ENCODE data around the gene CAMK2N1.

Gene CAMK2N1

DNA sequence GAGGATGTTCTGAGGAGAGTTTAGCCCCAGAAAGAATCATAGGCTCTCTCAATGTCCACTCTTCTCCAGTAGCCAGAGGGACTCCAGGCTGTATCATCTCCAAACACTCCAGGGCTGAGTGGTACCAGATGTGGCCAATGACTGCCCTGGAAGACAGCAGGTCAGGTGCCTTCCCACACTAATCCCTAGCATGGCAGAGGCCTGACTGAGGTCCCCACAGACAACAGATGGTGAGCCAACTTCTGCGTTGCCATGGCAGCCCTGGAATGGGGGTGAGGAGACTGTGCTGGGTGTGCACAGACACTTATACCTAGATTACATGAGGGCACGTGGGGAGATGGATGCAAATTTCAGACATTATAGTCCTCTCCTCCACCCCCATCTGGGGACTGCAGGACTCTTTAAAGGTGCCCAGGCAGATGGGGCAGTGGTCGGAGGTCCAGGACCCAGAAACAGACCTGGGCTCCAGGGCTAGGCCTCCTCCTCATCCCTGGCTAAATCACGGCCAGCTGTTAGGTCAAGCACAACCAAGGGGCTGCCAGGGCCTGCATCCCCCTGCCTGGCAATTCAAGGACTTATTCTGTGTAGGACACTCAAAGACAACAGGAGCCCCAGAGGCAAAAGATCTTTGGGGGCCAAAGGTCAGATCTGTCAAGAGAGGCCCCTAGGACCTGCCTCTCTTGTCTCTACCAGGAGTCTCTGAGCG, 42.9 kb downstream of the CAMK2N1 start:
- no peak for DNase-seq

DNA sequence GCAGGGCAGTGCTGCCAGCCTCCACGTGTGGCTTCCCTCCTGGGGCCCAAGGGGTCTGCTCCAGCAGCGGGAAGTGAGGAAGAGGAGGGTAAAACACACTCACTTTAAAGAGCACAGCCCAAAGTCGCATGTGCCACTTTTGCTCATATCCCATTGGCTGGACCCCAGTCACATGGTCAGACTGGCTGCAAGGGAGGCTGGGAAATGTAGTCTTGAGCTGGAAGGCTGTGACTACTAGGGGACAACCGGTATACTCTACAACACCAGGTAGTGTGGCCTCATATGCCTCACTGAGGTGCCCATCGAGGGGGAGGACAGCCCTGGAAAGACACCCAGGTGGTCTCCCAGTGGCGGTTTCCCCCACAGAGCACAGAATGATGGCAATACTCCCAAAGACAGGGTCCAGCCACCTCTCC, 45.2 kb downstream of the CAMK2N1 start:
- DNase-seq = peak; percentile 47 to 61

GRCh38 chr1:20439282-20439681, 46.7 kb downstream of the CAMK2N1 start:
- no peak for DNase-seq

- DNase-seq = no peak
Measured at GRCh38 chr1:20437640-20438039, 48.4 kb downstream of the CAMK2N1 start.

GRCh38 chr1:20432891-20433290, 53.1 kb downstream of the CAMK2N1 start:
- DNase-seq = no peak

All from activated CD4-positive, alpha-beta T cell treated with anti-CD3 and anti-CD28 coated beads, Interleukin-2, amount 50 U/mL, for 48 hours (primary cell).